DMS 273 (cell line): Measurements from ENCODE around the gene PROM1.
A peak's percentile ranks its signal among the peaks of the same experiment; 100 is the strongest.

Experiments
- DNase-seq: peaks from one replicate; lab custom pipeline; 2025; ENCODE audit not compliant: unreplicated experiment; lab: John Stamatoyannopoulos, UW

The PROM1 gene

DNA sequence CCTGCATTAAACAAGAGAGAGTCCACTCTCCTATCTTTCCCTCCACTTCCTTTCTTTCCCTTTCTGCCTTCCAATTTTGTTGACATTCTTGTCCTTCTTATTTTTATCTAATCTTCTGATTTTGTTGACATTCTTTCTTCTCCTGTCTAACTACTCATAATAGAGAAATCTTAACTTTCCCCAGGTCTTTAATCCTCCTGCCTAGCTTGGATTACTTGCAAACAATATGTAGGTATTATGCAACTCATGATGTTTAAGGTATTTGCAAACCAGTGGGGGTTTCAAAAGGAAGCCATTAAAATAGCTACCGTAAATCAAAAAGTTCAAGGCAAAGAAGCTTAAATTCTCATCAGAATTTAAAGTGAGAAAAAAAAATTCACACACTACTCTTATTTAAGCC lies 53.9 kb downstream of the PROM1 start:
- no peak for DNase-seq

DNA sequence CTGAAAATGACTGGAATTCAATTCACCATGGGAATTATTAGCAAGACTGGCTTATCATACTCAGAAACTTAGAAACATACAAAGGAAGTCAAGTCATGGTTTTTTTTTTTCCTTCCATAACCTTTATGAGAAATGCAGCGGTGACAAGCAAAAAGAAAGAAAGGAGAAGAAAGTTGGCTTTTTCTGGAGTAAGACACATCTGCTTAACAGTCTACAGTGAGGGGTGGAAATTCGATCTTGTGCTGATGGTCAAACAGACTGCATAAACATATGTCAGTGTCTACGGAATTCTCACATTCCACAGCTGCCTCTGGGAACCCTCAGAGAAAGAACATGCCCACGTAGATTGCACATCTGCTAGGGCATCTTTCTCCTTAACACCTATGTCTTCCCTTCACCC lies 54.6 kb downstream of the PROM1 start:
- DNase-seq, result peak; percentile 71

DNA sequence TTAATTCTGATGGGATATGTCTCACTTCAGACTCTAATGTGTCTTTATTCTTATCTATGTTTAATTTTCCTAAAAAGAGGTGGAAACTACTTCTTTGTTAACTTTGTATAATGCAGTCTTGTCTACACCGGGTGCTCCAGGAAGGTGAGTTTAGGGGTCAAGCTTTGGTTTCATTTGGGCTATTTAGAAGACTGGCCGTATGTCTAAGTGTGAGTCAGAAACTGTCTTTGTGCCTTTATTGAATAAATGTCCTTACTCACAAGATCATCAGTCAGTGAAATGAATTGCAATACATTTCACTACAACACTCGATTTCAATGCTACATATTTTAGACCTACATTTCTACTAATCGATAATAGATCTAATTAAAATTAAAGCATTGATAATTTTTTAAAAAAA lies 56.2 kb downstream of the PROM1 start:
- no peak for DNase-seq

DNA sequence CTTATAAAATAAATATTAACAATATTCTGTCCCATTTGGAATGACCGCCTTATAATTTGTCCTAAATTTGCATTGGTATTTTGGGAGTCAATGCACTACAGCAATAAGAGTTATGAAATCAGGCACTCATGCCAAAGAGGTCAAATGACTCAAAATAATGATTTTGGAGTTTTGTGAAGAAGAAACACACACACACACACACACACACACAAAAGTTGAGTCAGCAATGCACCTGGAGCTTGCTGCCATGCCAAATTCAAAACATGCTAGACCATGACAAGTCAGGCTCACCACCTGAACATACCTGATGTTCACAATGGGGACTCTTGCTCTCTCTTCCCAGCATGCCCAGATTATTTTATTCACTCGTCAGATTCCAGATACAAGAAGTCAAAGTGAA lies 56.7 kb downstream of the PROM1 start:
- DNase-seq, result no peak

DNA sequence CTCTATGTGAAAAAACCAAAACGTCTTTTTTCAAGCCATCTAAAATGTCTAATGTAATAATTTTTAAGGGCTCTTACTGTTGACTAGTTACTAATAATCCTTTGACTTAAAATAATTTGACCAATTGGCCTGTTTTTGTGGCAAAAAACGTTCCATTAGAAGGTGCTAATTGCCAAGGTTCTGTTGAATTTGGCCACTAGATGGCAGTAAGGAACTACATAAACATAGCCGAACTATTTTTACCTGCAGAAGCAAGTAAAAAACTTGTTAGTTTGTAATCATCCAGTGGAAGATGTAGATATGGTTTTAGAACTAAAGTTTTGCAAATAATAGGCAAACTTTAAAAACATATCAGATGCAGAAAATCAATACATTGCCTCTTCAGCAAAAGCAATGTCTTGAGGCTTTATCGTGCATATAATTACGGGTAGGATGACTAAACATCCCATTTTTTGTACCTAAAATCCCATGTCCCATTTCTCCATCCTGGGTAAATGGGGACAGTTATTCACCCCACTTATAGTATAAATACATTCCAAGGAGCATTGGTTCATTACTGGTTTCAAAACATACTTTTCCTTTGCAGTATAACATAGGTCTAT lies 57.6 kb downstream of the PROM1 start:
- DNase-seq, result peak; percentile 68

DNA sequence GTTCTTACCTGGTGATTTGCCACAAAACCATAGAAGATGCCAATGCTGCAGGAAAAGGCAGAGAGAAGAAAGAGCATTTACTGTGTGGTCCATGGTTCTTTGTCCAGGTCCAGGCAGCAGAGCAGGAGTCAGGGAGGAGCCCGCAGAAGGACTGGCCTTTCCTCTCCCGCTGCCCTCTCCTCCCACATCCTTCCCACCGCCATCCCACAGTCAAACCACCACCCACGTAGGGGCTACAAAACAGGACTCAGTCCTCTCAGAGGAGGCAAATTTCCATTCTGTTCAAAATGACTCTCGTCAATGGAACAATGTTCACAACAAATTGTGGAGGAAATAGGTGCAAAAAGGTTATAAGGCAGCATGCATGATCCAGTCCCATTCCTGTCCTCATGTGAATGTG lies 58.6 kb downstream of the PROM1 start:
- DNase-seq, result no peak

DNA sequence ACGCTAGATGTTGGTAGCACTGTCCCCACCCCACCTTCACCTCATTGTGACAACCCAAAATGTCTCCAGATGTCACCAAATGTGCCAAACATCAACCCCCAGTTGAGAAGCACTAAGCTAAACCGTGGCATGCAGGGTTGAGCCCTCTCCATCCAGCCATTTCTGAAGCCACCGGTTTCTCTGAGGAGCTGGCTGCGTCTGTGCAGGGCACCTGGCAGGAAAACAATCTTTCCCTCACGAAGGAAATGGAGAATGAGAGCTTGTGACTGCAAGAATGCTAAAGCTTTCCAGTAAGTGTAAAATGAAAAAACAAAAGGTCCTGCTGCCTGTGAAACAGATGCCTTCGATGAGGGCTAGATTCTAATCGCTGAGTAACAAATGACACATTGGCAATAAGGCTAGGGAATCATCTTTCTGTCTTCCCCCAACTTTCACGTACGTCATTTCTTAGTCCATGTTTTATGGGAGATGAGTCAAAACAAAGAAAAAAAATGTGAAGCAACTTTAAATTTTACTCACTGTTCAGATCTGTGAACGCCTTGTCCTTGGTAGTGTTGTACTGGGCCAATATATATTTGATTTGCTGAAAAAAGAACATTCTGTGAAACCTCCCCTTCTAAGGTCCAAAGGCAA lies 59.9 kb downstream of the PROM1 start:
- DNase-seq, result no peak

DNA sequence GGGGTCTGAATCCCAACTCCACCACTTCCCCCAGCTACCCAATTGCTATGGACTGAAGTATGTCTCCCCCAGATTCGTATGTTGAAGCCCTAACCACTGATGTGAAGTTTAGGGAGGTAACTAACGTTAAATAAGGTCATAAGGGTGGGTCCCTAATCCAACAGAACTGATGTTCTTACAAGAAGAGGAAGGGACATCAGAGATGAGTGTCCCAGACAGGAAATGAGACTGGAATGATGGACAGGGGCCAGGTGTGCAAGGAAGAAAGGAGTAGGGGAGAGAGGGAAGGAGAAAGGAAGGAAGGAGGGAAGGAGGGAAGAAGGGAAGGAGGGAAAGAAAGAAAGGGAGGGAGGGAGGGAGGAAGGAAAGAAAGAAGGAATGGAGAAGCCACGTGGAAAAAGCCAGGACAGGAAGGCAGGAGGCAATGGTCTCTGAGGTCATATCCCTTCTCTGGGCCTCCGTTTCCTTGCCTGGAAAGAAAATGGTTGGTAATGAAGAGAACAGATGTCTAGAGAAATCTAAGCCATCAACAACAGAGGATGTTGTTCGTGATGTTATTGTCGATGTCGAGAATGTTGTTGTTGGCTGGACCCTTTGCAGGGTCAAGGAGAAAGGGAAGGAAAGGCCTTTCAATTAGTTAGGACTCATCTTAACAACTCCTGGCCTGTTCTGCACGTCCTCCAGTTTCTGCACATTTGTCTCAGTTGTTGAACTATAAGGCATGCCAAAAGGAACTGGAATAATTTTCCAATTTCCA lies 61.8 kb downstream of the PROM1 start:
- no peak for DNase-seq

DNA sequence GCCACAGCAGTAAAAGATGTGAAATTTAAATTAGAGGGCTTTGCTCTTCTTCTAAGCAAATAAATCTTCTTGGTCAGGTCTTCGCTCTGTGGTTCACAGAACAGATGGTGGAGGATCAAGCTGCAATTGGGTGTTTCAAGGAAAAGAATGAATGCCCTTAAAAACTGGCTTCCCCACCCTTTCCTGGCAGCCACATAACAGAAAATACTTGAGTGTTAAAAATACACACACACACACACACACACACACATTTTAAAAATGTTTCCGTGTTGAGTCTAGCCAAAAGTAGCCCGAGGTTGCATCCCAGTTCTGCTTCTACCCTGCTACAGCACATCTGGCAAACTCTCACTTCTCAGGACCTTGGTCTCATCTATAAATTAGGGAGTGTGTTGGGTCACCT lies 64.2 kb downstream of the PROM1 start:
- DNase-seq, result no peak

DNA sequence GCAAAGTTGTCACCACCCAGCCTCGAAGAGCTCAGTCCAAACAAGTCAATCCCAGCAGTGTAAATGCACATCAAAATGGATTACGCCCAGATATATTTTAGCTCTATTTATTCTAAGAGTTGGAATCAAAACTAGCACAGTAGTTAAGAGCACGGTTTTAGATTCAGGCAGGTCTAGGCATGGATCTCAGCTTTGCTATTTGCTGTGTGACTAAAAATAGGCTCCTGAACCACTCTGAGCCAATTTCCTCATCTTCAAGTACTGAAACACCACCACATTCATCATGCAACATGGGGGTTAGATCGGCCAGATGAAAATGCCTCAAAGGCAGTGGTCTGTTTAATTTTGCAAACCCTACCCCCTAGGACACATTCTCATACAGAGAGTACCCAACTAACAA lies 65.0 kb downstream of the PROM1 start:
- no peak for DNase-seq

DNA sequence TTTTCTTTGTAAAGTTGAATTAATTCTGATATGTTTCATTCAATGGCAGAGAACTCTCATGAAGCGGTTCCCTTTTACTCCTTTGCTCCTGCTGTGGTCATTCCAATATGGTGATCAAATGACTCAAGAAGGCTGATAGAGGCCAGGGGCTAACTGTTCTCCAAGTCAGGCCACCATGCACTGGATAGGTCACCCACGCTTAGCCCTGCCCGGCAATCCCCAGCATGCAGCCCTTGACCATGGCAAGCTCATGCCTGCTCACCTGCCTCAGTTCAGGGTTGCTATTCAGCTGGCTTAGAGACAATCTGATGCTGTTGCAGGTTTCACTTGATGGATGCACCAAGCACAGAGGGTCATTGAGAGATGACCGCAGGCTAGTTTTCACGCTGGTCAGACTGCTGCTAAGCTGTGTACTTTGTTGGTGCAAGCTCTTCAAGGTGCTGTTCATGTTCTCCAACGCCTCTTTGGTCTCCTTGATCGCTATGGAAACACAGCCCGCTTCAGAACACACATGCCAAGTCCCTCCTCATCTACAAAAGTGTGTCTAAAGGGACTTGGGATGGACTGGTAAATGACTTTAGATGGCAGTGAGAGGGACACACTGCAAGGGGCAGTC lies 65.7 kb downstream of the PROM1 start:
- DNase-seq, result no peak

DNA sequence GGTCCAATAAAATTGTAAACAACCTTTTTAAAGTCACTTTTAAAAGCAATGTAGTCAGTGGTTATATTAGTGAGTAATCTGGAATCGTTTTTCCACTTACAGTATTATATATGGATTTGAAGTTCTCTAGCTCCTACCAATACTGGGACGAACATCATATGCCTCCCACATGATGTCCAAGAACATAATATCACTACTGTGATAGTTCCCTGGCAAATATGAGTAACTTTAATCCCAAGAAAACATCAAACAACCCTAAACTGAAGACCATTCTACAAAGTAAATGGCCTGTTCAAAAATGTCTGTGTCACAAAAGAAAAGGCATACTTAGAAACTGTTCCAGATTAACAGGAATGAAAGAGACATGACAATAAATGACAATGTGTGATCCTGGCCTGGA lies 67.3 kb downstream of the PROM1 start:
- no peak for DNase-seq

DNA sequence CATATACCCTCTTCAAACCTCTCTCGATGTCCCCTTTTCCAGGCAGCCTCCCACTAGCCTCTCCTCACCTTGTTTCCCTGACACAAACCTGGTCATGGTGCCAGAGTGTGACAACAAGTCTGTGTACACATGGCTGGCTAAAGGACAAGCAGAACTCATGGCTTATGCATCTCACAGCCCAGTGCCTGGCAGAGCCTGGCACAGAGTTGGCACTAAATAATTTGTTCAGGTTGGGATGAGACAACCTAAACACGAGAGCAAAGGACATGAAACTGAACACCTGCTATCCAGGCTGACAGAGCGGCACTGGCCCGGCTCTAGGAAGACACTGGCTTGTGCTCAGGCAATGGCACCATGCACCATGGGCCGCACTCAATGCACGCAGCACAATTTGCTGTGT lies 72.7 kb downstream of the PROM1 start:
- DNase-seq, result no peak

DNA sequence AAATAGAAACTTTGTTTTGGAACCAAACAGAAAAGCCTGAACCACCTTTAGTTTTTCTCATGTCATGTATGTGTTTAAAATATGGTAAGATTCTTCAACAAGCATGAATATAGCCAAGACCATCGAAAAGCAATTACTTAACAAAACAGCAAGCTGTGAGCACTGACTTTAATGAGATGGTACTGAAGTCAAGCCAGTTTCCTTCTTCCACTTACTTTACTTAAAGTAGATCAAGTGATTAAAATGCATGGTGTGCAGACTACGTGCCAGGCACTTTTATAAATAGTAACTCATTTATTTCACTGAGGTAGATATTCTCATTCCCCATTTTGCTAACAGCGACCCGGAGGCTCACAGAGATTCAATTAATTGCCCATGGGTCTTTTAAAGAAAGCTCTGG lies 74.7 kb downstream of the PROM1 start:
- no peak for DNase-seq

DNA sequence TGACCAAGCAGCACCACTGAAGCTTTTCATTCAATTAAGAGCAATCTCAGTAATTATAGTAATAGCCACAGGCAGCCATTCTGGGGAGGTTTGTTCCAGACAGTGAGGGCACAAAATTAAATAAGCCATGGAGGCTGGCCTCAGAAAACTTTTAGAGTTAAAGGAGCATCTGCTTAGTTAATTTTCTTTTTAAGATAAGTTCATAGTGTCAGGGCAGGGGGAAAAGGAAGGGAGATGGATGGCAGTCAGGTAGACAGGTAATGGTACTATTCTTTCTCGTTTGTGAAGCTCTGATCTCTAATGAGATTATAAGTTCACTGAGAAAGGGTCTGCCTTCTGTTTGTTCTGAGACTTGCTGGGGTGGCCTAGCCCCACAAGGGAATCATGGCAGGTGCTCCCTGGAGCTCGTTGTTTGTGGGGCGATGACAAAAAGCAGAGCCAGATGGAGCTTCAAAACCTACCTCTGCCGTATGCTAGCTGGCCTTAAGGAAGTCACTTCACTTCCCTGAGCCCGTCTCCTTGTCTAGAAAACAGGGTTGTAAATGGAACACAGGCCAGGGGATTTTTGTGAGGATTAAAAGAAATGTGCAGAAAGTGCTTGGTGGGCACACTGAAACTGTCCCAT lies 76.2 kb downstream of the PROM1 start:
- peak; percentile 56 for DNase-seq

DNA sequence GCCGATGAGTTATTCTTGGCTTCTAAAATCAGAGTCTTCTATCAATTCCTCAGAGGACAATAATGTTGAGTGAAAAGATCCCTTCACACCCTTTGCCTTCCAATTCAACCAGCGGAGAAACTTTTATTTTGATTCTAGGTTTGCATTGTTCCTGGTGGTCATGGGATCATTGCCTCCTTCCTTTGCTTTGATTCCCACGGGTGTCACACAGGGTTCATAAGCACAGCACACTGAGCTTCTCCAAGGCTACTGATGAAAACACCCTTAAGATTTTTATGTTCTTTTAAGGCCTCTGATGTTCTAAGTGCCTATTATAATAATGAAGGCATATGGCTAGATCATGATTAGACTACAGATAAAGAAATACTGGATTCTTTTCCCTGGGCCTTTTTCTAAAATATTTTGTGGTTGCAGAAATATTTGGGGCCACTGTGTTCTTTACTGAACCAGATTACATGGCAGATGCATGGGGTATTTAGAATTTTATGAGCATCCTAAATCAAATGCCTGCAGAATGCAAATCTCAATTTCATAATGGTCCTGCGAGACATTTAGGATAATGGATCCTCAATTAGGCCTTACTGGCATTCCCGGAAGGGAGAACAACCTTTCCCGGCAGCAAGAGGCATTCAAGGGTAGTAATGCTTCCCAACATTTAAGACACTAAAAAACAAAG lies 76.9 kb downstream of the PROM1 start:
- no peak for DNase-seq

DNA sequence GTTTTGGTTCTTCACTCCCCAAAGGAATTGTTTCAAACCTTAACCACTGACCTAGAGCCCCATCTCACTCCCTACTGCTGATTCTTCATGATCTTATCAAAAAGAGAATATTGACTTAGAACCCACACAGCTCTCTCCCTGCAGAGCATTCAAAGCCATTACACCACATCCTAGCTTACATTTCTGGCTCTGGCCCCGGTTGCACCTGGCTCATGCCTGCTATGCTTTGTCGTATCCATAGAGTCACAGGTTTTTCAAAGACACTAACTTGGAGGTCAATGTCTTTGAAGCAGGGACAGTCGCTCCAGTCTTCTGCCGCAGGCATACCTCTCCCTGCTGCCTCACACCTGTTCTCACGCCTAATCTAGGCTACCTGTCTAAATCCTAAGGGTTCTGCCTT lies 78.1 kb downstream of the PROM1 start:
- no peak for DNase-seq

DNA sequence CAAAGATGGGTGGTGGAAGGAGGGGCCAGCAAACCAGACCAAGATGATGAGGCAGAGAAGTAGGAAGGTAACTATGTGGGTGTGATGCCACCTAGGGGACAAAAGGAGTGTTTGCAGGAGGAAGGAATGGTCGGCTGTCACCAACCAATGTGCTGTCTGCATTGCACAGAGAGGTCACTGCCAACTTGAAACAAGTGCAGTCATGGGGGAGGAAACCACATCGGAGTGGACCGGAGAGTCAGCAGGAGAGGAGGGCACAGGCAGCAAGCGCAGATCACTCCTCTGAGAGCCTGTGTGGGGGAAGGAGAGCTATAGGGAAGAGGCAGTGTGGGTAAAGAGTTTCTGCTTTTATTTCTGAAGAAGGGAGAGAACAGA lies 82.4 kb downstream of the PROM1 start:
- peak; percentile 71 for DNase-seq

DNA sequence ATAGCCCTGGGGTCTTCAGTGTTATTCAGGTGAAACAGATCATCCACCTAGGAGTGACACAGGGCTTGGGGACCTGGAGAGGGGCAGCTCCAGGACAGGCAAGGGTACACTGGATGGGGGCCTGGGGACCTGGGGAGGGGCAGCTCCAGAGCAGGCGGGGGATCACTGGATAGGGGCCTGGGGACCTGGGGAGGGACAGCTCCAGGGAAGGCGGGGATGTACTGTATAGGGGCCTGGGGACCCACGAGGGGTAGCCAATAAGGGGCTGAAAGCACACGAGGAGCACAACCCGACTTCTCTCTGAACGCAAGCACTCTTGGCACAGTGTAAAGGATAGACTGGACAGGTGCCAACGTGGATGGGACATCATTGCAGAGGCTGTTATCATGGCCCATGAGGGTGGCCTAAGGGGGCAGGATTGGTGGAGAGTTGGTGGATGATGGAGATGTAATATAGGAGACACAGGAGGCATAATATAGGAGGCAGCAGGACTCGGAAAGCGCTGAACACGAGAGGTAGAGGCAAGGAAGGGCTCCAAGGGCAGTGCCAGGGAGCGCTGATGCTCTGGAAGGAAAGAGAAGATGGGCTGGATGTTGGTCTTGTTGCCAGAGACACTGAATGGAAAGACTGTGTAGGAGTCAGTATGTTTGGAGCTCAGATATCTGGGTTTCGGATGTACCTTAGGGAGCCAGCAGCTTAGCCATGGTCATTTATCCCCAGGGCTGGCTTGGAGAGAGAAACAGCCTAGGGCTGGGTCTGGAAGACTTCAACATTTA lies 82.9 kb downstream of the PROM1 start:
- no peak for DNase-seq

DNA sequence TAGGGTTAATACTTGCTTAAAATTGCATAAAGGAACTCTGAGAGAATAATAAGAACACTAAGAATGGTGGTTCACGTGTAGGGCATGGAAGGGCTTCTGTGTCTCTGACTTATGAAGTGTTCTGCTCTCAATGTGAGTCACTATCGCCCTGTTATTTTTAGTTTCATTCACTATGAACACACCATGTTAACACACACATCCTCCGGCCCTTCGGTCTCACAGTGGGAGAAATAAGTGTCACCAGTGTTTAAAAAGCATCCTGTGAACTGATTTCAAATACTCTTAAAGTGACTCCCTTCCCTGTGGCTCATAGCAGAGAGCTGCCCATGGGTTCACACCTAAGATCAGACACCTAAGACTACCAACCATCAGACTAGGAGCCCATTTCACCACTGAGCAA lies 87.0 kb downstream of the PROM1 start:
- DNase-seq, result no peak
